Hypothalamus (tissue), 51 donors: ENCODE data around the gene ZCCHC4.
"Not testable (repeated sequence)": the region's sequence is repeated elsewhere in the genome, so short reads cannot be mapped to it uniquely, and the experiment has no call there.

ENCODE experiments used
- DNase-seq, 51 donors: peaks; one replicate each; lab custom pipeline; 2025; lab: John Stamatoyannopoulos, UW

Gene ZCCHC4

GRCh38 chr4:25313201-25313895 lies 774 bp downstream of the ZCCHC4 start:
- DNase-seq, result no peak

DNA sequence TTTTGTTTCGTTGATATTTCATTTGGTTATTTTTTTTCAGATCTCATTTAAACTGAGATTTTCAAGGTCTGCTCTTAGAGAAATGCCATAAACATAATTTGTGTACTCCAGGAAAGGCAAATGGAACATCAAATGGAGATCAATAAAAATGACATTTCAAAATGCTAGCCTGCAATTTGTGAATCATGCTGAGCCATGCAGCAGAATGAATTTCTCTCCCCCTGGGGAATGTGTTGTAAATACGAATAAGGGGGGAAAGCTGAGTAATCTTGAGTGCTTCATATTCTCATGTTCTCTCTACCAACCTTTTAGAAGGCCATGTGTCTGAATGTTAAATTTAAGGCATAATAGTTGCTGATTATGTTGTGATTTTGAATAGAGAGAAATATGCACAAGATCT lies 7.8 kb downstream of the ZCCHC4 start:
- no peak for DNase-seq

DNA sequence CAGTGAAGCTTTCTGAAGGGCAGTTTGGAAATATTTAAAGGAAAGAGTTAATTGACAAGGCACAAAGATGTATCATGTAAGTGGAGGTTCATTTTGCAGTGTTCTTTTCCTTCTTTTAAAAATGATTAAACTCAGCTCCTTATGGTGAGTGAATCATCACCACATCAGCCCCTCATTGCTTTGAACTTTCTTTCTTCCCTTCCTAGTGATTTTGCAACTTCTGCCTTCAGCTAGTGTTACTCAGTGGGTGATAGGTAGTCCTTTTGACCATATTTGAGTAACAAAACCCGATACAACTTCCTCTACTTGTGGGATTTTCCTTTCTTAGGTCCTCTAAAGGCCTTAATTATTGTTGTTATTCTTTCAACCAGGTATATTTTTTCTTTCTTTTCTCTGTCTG lies 8.2 kb downstream of the ZCCHC4 start:
- DNase-seq, result no peak

DNA sequence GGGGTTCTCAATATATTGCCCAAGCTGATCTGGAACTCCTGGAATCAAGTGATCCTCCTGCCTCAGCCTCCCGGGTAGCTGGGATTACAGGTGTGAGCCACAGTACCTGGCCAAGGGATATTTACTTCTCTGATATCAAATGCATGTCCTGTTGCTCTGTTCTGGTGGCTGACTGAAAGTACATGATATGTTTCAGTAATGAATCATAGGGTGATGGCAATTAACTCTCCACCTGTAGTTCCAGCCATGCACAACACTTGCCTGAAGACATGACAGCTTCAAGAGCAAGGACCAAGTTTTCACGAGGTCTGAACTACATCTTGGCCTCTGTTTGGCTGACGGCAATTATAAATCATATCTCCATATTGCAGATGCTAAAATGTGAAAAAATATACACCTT lies 9.1 kb downstream of the ZCCHC4 start:
- DNase-seq, result no peak

DNA sequence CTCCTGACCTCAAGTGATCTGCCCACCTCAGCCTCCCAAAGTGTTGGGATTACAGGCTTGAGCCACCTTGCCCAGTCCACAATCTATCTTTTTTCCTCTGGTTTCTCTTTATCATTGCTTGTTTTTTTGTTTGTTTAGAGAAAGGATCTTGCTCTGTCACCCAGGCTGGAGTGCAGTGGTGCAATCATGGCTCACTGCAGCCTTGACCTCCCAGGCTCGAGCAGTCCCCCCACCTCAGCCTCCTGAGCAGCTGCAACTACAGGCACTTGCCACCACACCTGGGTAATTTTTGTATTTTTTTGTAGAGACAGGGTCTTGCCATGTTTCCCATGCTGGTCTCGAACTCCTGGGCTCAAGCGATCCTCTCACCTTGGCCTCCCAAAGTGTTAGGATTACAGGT lies 15.9 kb downstream of the ZCCHC4 start:
- not testable (repeated sequence) for DNase-seq

GRCh38 chr4:25330335-25330734 lies 17.8 kb downstream of the ZCCHC4 start:
- no peak for DNase-seq

DNA sequence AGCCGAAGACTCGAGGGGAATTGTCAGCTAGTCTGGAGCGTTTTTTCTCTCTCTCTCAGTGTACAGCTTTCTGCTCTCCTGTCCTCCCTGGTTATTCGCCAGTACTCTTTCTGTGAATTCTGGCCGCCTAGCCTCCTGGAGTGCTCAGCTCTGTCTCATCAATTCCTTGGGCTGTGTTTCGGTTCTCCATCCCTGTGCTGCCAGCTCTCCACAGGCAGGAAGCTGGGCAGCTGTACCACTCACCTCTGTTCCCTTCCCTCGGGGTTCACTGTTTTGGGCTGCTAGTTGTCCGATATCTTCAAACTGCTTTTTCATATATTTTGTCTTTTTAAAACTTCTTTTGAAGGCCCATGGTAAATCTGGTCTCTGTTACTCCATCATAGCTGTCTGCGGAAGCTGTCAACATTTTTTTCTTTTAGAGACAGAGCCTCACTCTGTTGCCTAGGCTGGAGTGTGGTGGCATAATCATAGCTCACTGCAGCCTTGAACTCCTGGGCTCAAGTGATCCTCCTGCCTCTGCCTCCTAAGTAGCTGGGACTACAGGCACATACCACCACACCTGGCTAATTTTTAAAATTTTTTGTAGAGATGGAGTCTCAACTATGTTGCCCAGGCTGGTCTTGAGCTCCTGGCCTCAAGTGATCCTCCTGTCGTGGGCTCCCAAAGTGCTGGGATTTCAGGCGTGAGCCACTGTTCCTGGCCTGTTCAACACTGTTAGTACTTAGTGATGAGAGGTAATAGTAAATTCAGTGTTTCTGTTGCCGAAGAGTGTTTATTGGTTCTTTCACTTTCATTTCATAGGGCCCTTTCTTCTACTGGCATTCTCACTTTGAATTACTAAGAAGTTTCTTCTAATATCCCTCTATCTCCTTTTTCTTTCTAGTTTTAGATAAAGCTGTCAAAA lies 18.6 kb downstream of the ZCCHC4 start:
- DNase-seq, result peak in 4 of 51 donors; percentile 2 to 9 (median 6)

- DNase-seq, result no peak
Observed at GRCh38 chr4:25343671-25344070, 31.1 kb downstream of the ZCCHC4 start.

- no peak for DNase-seq
Observed at GRCh38 chr4:25345744-25346143, 33.2 kb downstream of the ZCCHC4 start.

- no peak for DNase-seq
Observed at GRCh38 chr4:25346913-25347312, 34.3 kb downstream of the ZCCHC4 start.

DNA sequence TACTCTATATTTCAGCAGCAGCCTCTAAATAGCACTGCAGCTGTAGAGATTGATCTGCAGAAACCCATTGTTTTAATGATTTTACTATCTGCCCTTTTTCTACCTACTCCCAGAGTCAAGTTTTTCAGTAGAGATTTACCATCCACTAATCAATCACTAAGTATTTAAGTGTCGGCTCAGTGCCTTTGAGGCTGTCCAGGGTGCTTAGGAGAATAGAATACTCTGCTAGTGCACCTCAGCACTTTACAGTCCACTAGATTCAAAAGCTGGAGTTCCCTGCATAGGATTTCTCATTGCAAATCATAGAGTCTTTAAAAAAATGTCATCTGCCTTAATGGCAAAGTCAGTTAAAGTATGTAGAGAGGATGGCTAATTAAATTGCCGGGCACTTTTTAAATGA lies 34.9 kb downstream of the ZCCHC4 start:
- no peak for DNase-seq

GRCh38 chr4:25347971-25348370 lies 35.4 kb downstream of the ZCCHC4 start:
- DNase-seq, result no peak

GRCh38 chr4:25350561-25350960 lies 38.0 kb downstream of the ZCCHC4 start:
- no peak for DNase-seq

DNA sequence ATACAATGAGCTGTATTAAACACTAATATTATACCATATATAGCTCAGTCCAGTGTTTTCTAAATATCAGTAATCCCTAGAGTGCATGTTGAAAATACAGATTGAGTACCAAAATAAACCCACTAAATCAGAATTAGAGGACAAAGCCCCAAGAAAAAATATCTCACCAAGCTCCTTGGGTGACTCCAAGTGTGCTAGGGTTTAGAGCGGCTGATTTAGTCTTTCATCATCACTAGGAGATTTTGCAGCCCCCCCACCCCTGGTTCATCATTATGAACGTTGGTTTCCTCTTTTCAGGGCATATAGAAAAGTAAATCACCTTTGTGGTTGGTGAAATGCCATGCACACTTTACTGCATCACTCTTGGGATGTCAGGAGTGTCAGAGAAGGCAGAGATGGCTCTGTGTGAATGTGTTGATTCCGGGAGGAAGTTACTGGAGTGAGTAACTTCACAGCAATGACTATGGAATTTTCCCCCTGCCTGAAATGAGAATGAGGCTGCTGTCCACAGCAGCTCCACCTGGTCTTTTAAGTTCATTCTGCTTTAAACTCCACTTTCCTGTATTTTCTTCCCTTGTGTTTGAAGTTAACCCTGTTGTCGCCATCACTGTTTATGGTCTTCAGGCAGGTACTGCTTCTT lies 39.3 kb downstream of the ZCCHC4 start:
- DNase-seq, result no peak

GRCh38 chr4:25356068-25356467 lies 43.5 kb downstream of the ZCCHC4 start:
- DNase-seq, result no peak

DNA sequence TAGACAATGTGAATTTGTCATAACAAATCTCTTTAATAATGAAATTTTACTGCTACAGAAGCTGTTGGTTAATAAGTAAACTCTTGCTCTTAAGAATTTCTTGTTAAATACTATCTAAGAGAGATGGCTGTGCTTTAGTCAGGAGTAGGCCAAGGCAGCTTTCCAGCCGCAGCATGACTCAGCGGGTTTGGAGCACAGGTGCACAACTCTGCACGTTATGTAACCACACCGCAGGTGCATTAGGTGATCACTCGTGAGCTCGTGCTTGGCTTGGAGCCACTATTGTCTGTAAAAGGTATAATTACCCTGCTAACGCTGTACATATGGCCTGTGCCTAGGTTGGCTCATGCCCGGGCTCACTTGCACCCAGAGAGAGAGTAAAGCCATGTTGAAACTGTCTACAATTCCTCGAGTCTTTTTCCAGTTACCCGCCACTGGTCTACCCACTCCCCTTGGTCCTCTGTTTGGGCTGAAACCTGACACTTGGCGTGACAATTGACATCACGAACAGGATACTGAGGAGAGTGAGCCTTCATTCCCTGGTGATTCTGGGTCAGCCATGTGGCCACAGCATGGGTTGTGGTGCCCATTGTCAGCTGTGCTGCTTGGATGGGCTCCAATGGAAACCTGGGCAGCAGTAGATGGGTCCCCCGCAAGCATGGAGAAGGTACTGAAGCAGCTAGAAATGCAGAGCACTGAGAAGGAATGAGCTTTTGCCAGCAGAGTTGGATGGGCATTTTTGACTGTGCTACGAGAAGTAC lies 46.1 kb downstream of the ZCCHC4 start:
- DNase-seq, result no peak

- DNase-seq, result no peak
Observed at GRCh38 chr4:25361253-25361652, 48.7 kb downstream of the ZCCHC4 start.

- peak in 1 of 51 donors; percentile 34 for DNase-seq
Observed at GRCh38 chr4:25367004-25367621, 54.5 kb downstream of the ZCCHC4 start.

DNA sequence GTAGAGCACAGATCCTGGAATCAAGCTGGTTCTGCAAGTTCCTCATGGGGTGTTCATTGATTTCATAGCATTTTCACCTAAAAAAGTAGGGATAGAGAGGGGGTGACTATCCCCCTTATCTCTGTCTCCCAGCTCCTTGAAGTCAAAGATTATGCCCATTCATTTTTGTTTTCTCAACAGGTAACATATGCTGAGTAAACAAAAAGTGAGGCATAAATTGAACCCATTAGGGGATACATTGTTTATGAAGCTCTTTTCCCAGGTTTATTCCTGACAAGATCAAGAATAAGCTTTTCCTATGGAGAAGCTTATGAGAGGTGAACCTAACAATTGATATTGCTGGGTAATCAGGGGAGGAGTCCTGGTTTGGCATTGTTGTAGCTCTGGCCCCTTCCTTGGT lies 55.3 kb downstream of the ZCCHC4 start:
- no peak for DNase-seq

- DNase-seq, result no peak
Observed at GRCh38 chr4:25368315-25368714, 55.7 kb downstream of the ZCCHC4 start.
